Panc1 (cell line): ENCODE measurements around the gene CPPED1. TPM values are rescaled to one million over a fixed set of nuclear protein-coding genes. Genes with fewer than 3 reads are reported as not detected.

Experiments
- ATAC-seq: fragments of 200-7000 bp; cut with Tn5 transposase; 2 replicates; pipeline ENCODE4 v1.9.1; 2020; ENCODE audit warnings: mild to moderate bottlenecking, moderate library complexity
- BruUV-seq: library from RNA; stranded (reverse); fragments of 400-500 nt; replicated peaks from 2 replicates; lab custom pipeline; 2021; lab: Mats Ljungman, UMichigan
- CTCF ChIA-PET: fragments of 300-600 bp; sonication (Branson Sonifier 250); formaldehyde crosslinking; loops from one replicate; lab custom pipeline; 2022; ENCODE audit warnings: antibody characterized with exemption; lab: Charles Lee
- POLR2A ChIA-PET: fragments of 300-600 bp; sonication (Branson Sonifier 250); formaldehyde crosslinking; loops from one replicate; lab custom pipeline; 2022; ENCODE audit warnings: antibody characterized with exemption; lab: Charles Lee
- DNase-seq: peaks from one replicate; pipeline ENCODE4 v3.0.0-alpha.2; 2010; ENCODE audit warnings: low read depth, low spot score
- H3K27ac ChIP-seq: 2 replicates; pipeline ENCODE4 v1.5.1; 2011; ENCODE audit warnings: mild to moderate bottlenecking, low read length, inconsistent platforms
- H3K27me3 ChIP-seq: fragments of 200-500 bp; sonication (Bioruptor generic); 2 replicates; pipeline ENCODE4 v1.6.0; 2014; ENCODE audit warnings: low read length, inconsistent platforms; ENCODE audit not compliant: control insufficient read depth, insufficient read depth
- H3K36me3 ChIP-seq: fragments of 200-500 bp; sonication (Bioruptor generic); 2 replicates; pipeline ENCODE4 v1.5.1; 2014; ENCODE audit warnings: inconsistent platforms, mild to moderate bottlenecking, low read length, moderate library complexity; ENCODE audit not compliant: control insufficient read depth, insufficient read depth
- H3K4me1 ChIP-seq: 2 replicates; pipeline ENCODE4 v1.5.1; 2011; ENCODE audit warnings: inconsistent platforms, mild to moderate bottlenecking, low read length, moderate library complexity; ENCODE audit not compliant: control insufficient read depth, insufficient read depth
- H3K4me3 ChIP-seq, 2 experiments: 2 replicates each; pipeline ENCODE4 v1.5.1; 2011 to 2012; ENCODE audit warnings: low read depth in 2 of 2, low read length in 2 of 2, mild to moderate bottlenecking in 2 of 2, inconsistent platforms in 1 of 2, moderate library complexity in 1 of 2
- H3K9me3 ChIP-seq: fragments of 200-500 bp; sonication (Bioruptor generic); 2 replicates; pipeline ENCODE4 v1.5.1; 2014; ENCODE audit warnings: low read depth, mild to moderate bottlenecking, inconsistent platforms, low read length, moderate library complexity; ENCODE audit not compliant: control insufficient read depth, insufficient read depth
- POLR2AphosphoS5 ChIP-seq: IDR thresholded peaks from 2 replicates; pipeline ENCODE4 v1.6.1; 2012; ENCODE audit warnings: mild to moderate bottlenecking, low read depth, low read length, moderate library complexity
- SIN3A ChIP-seq: IDR thresholded peaks from 2 replicates; pipeline ENCODE4 v1.6.1; 2012; ENCODE audit warnings: low read depth, mild to moderate bottlenecking, low read length, moderate library complexity, borderline replicate concordance; ENCODE audit not compliant: insufficient read depth
- TCF7L2 ChIP-seq: IDR thresholded peaks from 2 replicates; pipeline ENCODE4 v1.6.1; 2011; ENCODE audit warnings: mild to moderate bottlenecking, low read depth, low read length, inconsistent platforms
- in situ Hi-C: cut with HindIII; loops from 2 replicates; pipeline ENCODE4 v1.10.0; 2016; ENCODE audit warnings: low sequenced_read_pairs, low pct_unique_long_range_greater_than_20kb
- intact Hi-C: fragments of 100-400 bp; cut with micrococcal nuclease; formaldehyde crosslinking; loops from one replicate; pipeline ENCODE4 v1.10.0; 2022; ENCODE audit not compliant: unreplicated experiment
- total RNA-seq: library from RNA; stranded (reverse); gene quantifications from one replicate; pipeline ENCODE4 v1.2.1, GENCODE V29; 2021; ENCODE audit not compliant: unreplicated experiment
- TF ChIP-seq, protein P1 (sequence below): fragments of 450-650 bp; IDR thresholded peaks from 2 replicates; pipeline ENCODE4 v1.5.1; 2017; ENCODE audit warnings: mild to moderate bottlenecking
- TF ChIP-seq, protein P2 (sequence below), 2 experiments: IDR thresholded peaks; 2 replicates each; pipeline ENCODE4 v1.6.1; 2011 to 2012; ENCODE audit warnings: low read depth in 2 of 2, control low read depth in 1 of 2, low read length in 1 of 2, mild to moderate bottlenecking in 1 of 2, moderate library complexity in 1 of 2; ENCODE audit not compliant: insufficient read depth in 1 of 2

Gene CPPED1
- total RNA-seq, 1 experiment from 2014 or later: 12.5 TPM

DNA sequence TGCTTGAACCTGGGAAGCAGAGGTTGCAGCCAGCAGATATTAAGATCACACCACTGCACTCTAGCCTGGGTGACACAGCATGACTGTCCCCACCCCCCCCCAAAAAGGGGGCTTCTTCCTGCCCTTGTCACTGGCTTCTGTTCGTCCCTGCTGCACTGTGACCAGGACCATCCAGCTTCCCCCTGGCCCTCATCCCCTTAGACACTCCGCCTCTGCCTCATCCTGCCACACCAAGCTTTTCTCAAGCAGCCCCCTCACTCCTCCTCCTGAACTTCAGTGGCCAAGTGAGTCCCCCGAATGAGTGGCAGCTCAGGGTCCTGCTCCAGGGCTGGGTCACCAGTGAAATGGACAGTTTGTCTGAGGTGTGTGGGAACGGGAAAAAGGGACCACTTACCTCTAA lies 177.3 kb downstream of the CPPED1 start:
- DNase-seq (no peak), ATAC-seq (no peak)
- no TSS peak for BruUV-seq
- in situ Hi-C loops: no loop called here
- ChIA-PET CTCF (no interaction called here), POLR2A (no interaction called here)
- H3K36me3 ChIP-seq: no peaks in the 10 kb centered on the region
- TF ChIP-seq, protein P1, sequence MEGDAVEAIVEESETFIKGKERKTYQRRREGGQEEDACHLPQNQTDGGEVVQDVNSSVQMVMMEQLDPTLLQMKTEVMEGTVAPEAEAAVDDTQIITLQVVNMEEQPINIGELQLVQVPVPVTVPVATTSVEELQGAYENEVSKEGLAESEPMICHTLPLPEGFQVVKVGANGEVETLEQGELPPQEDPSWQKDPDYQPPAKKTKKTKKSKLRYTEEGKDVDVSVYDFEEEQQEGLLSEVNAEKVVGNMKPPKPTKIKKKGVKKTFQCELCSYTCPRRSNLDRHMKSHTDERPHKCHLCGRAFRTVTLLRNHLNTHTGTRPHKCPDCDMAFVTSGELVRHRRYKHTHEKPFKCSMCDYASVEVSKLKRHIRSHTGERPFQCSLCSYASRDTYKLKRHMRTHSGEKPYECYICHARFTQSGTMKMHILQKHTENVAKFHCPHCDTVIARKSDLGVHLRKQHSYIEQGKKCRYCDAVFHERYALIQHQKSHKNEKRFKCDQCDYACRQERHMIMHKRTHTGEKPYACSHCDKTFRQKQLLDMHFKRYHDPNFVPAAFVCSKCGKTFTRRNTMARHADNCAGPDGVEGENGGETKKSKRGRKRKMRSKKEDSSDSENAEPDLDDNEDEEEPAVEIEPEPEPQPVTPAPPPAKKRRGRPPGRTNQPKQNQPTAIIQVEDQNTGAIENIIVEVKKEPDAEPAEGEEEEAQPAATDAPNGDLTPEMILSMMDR: no peak
- TF ChIP-seq POLR2AphosphoS5 (no peak), SIN3A (no peak), TCF7L2 (no peak)
- TF ChIP-seq, protein P2, sequence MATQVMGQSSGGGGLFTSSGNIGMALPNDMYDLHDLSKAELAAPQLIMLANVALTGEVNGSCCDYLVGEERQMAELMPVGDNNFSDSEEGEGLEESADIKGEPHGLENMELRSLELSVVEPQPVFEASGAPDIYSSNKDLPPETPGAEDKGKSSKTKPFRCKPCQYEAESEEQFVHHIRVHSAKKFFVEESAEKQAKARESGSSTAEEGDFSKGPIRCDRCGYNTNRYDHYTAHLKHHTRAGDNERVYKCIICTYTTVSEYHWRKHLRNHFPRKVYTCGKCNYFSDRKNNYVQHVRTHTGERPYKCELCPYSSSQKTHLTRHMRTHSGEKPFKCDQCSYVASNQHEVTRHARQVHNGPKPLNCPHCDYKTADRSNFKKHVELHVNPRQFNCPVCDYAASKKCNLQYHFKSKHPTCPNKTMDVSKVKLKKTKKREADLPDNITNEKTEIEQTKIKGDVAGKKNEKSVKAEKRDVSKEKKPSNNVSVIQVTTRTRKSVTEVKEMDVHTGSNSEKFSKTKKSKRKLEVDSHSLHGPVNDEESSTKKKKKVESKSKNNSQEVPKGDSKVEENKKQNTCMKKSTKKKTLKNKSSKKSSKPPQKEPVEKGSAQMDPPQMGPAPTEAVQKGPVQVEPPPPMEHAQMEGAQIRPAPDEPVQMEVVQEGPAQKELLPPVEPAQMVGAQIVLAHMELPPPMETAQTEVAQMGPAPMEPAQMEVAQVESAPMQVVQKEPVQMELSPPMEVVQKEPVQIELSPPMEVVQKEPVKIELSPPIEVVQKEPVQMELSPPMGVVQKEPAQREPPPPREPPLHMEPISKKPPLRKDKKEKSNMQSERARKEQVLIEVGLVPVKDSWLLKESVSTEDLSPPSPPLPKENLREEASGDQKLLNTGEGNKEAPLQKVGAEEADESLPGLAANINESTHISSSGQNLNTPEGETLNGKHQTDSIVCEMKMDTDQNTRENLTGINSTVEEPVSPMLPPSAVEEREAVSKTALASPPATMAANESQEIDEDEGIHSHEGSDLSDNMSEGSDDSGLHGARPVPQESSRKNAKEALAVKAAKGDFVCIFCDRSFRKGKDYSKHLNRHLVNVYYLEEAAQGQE (IDR thresholded peaks at IDR 0.05; ENCODE audit: insufficient read depth in 1 of 2, low read depth in 2 of 2, low read length in 1 of 2): no peak
- intact Hi-C loops: no loop called here
- H3K27ac ChIP-seq: no peak overlapping the region
- no peaks in the 10 kb centered on the region for H3K27me3 ChIP-seq
- no peak overlapping the region for H3K4me3 ChIP-seq
- no peaks in the 10 kb centered on the region for H3K9me3 ChIP-seq
- H3K4me1 ChIP-seq: no peaks in the 10 kb centered on the region

- H3K4me3 ChIP-seq: no peak overlapping the region
- ATAC-seq (no peak), DNase-seq (no peak)
- BruUV-seq: no TSS peak
- in situ Hi-C loops: no loop called here
- no peaks in the 10 kb centered on the region for H3K4me1 ChIP-seq
- intact Hi-C loops: no loop called here
- no peaks in the 10 kb centered on the region for H3K27me3 ChIP-seq
- H3K27ac ChIP-seq: no peak overlapping the region
- TF ChIP-seq, protein P2 (IDR thresholded peaks at IDR 0.05; ENCODE audit: insufficient read depth in 1 of 2, low read depth in 2 of 2, low read length in 1 of 2): no peak
- TF ChIP-seq, protein P1: no peak
- TF ChIP-seq SIN3A: no peak
- TF ChIP-seq POLR2AphosphoS5: no peak
- TF ChIP-seq TCF7L2: no peak
- no peaks in the 10 kb centered on the region for H3K9me3 ChIP-seq
- ChIA-PET POLR2A (no interaction called here), CTCF (no interaction called here)
- no peaks in the 10 kb centered on the region for H3K36me3 ChIP-seq
These were observed 178.0 kb downstream of the CPPED1 start for GRCh38 chr16:12625716-12626115.
